ENCODE results near the gene TMC7. TPM values are rescaled to one million over a fixed set of nuclear protein-coding genes. Genes with fewer than 3 reads are reported as not detected.

TMC7 gene
- total and polyA plus RNA-seq, 8 donors = 3.0 to 9.7 (median 3.8) TPM

GRCh38 chr16:18965555-18965954 is 18.2 kb upstream of the TMC7 start:
- no peaks in the 10 kb centered on the region for H3K27me3 ChIP-seq
- peaks cover 0 to 5% of the 10 kb centered on the region in 2 donors for H3K4me1 ChIP-seq
- no peak overlapping the region for H3K4me3 ChIP-seq
- ATAC-seq (no peak), DNase-seq (no peak)
- H3K9me3 ChIP-seq = no peaks in the 10 kb centered on the region
- intact Hi-C loops (cut with DNase I) = no loop called here
- no peak overlapping the region for H3K27ac ChIP-seq
- TF ChIP-seq CTCF (IDR thresholded peaks at IDR 0.05) = no peak
- no peaks in the 10 kb centered on the region for H3K36me3 ChIP-seq

GRCh38 chr16:18966791-18967190 is 16.9 kb upstream of the TMC7 start:
- TF ChIP-seq CTCF (IDR thresholded peaks at IDR 0.05) = no peak
- ATAC-seq = no peak
- Histone ChIP-seq H3K4me3 (no peak overlapping the region), H3K27me3 (no peaks in the 10 kb centered on the region), H3K36me3 (no peaks in the 10 kb centered on the region), H3K4me1 (peaks cover 0 to 5% of the 10 kb centered on the region in 2 donors), H3K9me3 (no peaks in the 10 kb centered on the region), H3K27ac (no peak overlapping the region)
- DNase-seq = no peak
- intact Hi-C loops (cut with DNase I) = no loop called here

GRCh38 chr16:18969050-18969854 is 14.5 kb upstream of the TMC7 start:
- Histone ChIP-seq H3K27me3 (no peaks in the 10 kb centered on the region), H3K4me3 (no peak overlapping the region), H3K36me3 (no peaks in the 10 kb centered on the region), H3K4me1 (peaks cover 0 to 5% of the 10 kb centered on the region in 2 donors), H3K27ac (no peak overlapping the region), H3K9me3 (no peaks in the 10 kb centered on the region)
- ATAC-seq = peak; percentile 99
- peak; percentile 92 to 93 for TF ChIP-seq CTCF (IDR thresholded peaks at IDR 0.05)
- DNase-seq = peak; percentile 75 to 95 (median 80)
- intact Hi-C loops (cut with DNase I) = no loop called here

- intact Hi-C loops (cut with DNase I) = no loop called here
- Histone ChIP-seq H3K27ac (no peak overlapping the region), H3K4me3 (no peak overlapping the region), H3K4me1 (peaks cover 0 to 5% of the 10 kb centered on the region in 2 donors), H3K27me3 (no peaks in the 10 kb centered on the region), H3K9me3 (no peaks in the 10 kb centered on the region), H3K36me3 (no peaks in the 10 kb centered on the region)
- DNase-seq (no peak), ATAC-seq (no peak)
- TF ChIP-seq CTCF (IDR thresholded peaks at IDR 0.05) = no peak
Measured at GRCh38 chr16:18969855-18970240, 13.9 kb upstream of the TMC7 start.

- H3K36me3 ChIP-seq = no peaks in the 10 kb centered on the region
- H3K27me3 ChIP-seq = peaks cover 0 to 13% of the 10 kb centered on the region in 2 donors
- H3K4me3 ChIP-seq = no peak overlapping the region
- TF ChIP-seq CTCF (IDR thresholded peaks at IDR 0.05) = no peak
- intact Hi-C loops (cut with DNase I) = no loop called here
- ATAC-seq = no peak
- DNase-seq = no peak
- no peaks in the 10 kb centered on the region for H3K9me3 ChIP-seq
- H3K4me1 ChIP-seq = no peaks in the 10 kb centered on the region
- H3K27ac ChIP-seq = no peak overlapping the region
Measured at GRCh38 chr16:18975109-18975508, 8.6 kb upstream of the TMC7 start.

Measured in left lung (tissue), 10 donors.